ENCODE measurements around the gene ATAD3C.
"Not testable (repeated sequence)": the region's sequence is repeated elsewhere in the genome, so short reads cannot be mapped to it uniquely, and the experiment has no call there.

The ATAD3C gene

DNA sequence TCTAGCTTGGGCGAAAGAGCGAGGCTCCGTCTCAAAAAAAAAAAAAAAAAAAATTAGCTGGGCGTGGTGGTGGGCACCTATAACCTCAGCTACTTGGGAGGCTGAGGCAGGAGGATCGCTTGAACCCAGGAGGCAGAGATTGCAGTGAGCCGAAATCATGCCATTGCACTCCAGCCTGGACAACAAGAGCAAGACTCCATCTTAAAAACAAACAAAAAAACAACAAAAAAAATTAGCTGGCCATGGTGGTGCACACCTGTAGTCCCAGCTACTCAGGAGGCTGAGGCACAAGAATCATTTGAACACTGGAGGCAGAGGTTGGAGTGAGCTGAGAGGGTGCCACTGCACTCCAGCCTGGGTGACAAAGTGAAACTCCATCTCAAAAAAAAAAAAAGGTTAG is 20.5 kb upstream of the ATAD3C start:
- not testable (repeated sequence) for H2BK120ac ChIP-seq (ENCODE audit: low read depth, low read length); H3K4ac ChIP-seq (ENCODE audit: low read depth, low read length); H2AK5ac ChIP-seq (ENCODE audit: low read length); H3K79me2 ChIP-seq (ENCODE audit: control insufficient read depth, insufficient read depth, low read length); H3K56ac ChIP-seq (ENCODE audit: low read length); H3K4me3 ChIP-seq (ENCODE audit: low read length); H3K9ac ChIP-seq (ENCODE audit: low read length); H3K23ac ChIP-seq (ENCODE audit: low read length); H3K27ac ChIP-seq (ENCODE audit: low read depth, low read length); H3K18ac ChIP-seq (ENCODE audit: low read length); H3K4me2 ChIP-seq (ENCODE audit: low read length); H3K79me1 ChIP-seq (ENCODE audit: low read length); H3K27me3 ChIP-seq (ENCODE audit: insufficient read depth, low read length, poor library complexity); H2BK5ac ChIP-seq (ENCODE audit: low read length); H3K36me3 ChIP-seq (ENCODE audit: control insufficient read depth, insufficient read depth, low read length); H4K8ac ChIP-seq (ENCODE audit: low read depth, low read length); DNase-seq; H4K5ac ChIP-seq (ENCODE audit: low read length); H2BK15ac ChIP-seq (replicated peaks; ENCODE audit: low read depth)
- no CpG with 5 or more reads among the region's 6 CpGs for WGBS (ENCODE audit: extremely low coverage, insufficient coverage, low lambda C conversion rate)
- H3K4me1 ChIP-seq (ENCODE audit: control insufficient read depth, low read depth, low read length), result peaks cover 11% of the 10 kb centered on the region

DNA sequence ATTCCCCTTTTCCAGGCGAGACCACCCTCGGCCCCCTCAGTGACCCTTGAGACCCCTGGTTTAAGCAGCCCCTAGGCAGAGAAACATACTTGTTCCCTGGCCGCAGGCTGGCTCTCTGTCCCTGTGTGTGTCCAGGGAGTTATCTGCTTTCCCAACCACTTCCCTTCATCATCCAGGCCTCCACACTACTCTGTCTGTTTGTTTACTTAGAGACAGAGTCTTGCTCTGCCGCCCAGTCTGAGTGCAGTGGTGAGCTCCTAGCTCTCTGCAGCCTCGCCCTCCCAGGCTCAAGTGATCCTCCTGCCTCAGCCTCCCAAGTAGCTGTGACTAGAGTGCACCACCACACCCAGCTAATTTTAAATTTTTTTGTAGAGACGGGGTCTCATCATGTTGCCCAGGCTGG is 19.8 kb upstream of the ATAD3C start:
- Histone ChIP-seq H3K4ac (ENCODE audit: low read depth, low read length) (no peak overlapping the region), H4K8ac (ENCODE audit: low read depth, low read length) (no peak overlapping the region), H3K27me3 (ENCODE audit: insufficient read depth, low read length, poor library complexity) (no peaks in the 10 kb centered on the region), H3K18ac (ENCODE audit: low read length) (no peak overlapping the region), H3K79me2 (ENCODE audit: control insufficient read depth, insufficient read depth, low read length) (no peaks in the 10 kb centered on the region), H2AK5ac (ENCODE audit: low read length) (no peak overlapping the region), H3K4me1 (ENCODE audit: control insufficient read depth, low read depth, low read length) (peaks cover 12% of the 10 kb centered on the region), H3K79me1 (ENCODE audit: low read length) (no peaks in the 10 kb centered on the region), H4K5ac (ENCODE audit: low read length) (no peak overlapping the region), H3K56ac (ENCODE audit: low read length) (no peak overlapping the region), H3K9ac (ENCODE audit: low read length) (no peak overlapping the region), H2BK120ac (ENCODE audit: low read depth, low read length) (no peak overlapping the region), H2BK15ac (replicated peaks; ENCODE audit: low read depth) (no peak overlapping the region), H3K36me3 (ENCODE audit: control insufficient read depth, insufficient read depth, low read length) (no peaks in the 10 kb centered on the region), H2BK5ac (ENCODE audit: low read length) (no peak overlapping the region), H3K23ac (ENCODE audit: low read length) (no peak overlapping the region), H3K27ac (ENCODE audit: low read depth, low read length) (peak overlapping the region; percentile 39), H3K4me3 (ENCODE audit: low read length) (no peak overlapping the region), H3K4me2 (ENCODE audit: low read length) (no peak overlapping the region)
- DNase-seq, result peak; percentile 29
- no CpG with 5 or more reads among the region's 6 CpGs for WGBS (ENCODE audit: extremely low coverage, insufficient coverage, low lambda C conversion rate)

DNA sequence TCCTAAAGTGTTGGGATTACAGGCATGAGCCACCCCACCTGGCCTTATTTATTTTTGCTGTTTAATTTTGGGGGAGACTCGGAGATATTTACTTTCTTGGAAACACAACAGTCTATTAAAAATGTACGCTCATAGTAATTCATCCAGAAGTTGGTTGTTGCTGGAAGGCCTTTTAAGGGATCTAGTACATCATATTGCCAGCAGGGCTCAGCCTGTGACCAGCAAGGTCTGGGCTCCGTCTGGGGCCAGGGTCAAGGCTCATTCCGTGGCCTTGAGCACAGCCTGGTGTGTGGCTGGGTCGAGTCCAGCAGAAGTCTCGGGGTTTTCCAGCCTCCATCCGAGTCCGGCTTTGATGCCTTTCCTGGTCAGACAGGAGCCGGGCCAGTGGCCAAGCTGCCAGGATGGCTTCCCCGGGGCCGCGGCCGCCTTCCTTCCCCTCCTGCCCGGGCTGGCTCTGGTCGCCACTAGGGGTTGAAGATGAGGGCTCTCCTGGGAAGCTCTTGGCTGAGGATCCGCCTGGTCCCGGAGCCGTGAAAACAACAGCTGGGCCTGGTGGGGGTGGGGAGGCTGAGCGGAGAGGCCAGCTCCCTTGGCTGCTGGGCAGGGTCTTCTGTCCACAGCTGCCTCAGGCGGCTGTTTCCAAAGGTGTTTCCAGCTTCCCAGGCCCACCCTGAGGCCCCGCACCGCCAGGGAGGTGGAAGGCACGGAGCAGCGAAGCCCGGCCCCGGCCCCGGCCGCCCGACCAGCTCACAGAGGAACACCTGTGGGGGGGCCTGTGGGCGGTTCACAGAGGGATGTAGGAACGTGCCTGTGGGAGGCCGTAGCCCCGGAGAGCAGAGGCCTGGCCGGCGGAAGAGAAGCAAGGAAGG is 19.1 kb upstream of the ATAD3C start:
- Histone ChIP-seq H4K5ac (ENCODE audit: low read length) (no peak overlapping the region), H3K79me1 (ENCODE audit: low read length) (no peaks in the 10 kb centered on the region), H2BK5ac (ENCODE audit: low read length) (no peak overlapping the region), H3K27ac (ENCODE audit: low read depth, low read length) (peak overlapping the region; percentile 80), H2BK15ac (replicated peaks; ENCODE audit: low read depth) (no peak overlapping the region), H3K36me3 (ENCODE audit: control insufficient read depth, insufficient read depth, low read length) (no peaks in the 10 kb centered on the region), H3K27me3 (ENCODE audit: insufficient read depth, low read length, poor library complexity) (no peaks in the 10 kb centered on the region), H3K4ac (ENCODE audit: low read depth, low read length) (peak overlapping the region; percentile 82), H3K18ac (ENCODE audit: low read length) (peak overlapping the region; percentile 92), H3K9ac (ENCODE audit: low read length) (peak overlapping the region; percentile 60), H3K4me2 (ENCODE audit: low read length) (no peak overlapping the region), H3K4me3 (ENCODE audit: low read length) (no peak overlapping the region), H3K23ac (ENCODE audit: low read length) (no peak overlapping the region), H3K4me1 (ENCODE audit: control insufficient read depth, low read depth, low read length) (peaks cover 17% of the 10 kb centered on the region), H3K56ac (ENCODE audit: low read length) (peak overlapping the region; percentile 77), H3K79me2 (ENCODE audit: control insufficient read depth, insufficient read depth, low read length) (no peaks in the 10 kb centered on the region), H2BK120ac (ENCODE audit: low read depth, low read length) (peak overlapping the region; percentile 66), H4K8ac (ENCODE audit: low read depth, low read length) (peak overlapping the region; percentile 44), H2AK5ac (ENCODE audit: low read length) (no peak overlapping the region)
- WGBS (ENCODE audit: extremely low coverage, insufficient coverage, low lambda C conversion rate), result no CpG with 5 or more reads among the region's 35 CpGs
- DNase-seq, result peak; percentile 88

DNA sequence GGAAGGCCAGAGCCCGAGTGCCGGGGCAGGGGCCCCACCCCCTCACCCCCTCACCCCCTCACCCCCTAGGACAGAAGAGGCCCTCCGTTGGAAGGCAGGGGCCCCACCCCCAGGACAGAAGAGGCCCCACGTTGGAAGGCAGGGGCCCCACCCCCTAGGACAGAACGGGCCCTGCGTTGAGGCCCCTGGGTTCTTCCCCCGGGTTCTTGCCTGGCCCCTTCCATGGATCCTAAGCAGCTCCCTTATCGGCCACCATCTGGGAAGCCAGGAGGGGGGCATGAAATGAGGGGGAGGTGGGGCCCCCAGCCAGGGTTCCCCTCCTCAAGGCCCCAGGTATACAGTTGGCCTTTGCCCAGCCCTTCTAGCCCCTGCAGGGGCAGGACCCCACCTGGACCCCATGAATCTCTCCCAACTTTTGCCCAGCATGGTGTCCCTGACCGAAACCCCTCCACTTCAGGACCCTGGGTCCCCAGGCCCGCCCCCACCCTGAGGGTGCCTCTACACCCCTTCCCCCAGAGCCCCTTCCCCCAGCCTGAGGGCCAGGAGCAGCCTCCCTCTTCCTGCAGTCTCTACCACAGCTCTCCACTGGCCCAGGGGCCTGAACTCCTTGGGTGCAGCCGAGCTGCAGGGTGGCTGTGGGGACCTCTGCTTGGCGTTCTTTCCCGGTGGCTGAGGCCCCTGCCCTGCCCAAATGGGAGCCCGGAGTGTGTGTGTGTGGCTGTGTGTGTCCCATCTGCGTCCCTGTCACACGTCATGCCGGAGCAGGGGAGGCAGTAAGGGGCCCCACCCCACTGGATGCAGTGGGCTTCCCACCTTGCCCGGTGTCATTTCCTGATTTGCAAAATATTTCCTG is 18.3 kb upstream of the ATAD3C start:
- H2AK5ac ChIP-seq (ENCODE audit: low read length), result no peak overlapping the region
- peak overlapping the region; percentile 88 for H3K56ac ChIP-seq (ENCODE audit: low read length)
- H3K4me3 ChIP-seq (ENCODE audit: low read length), result no peak overlapping the region
- H3K79me1 ChIP-seq (ENCODE audit: low read length), result no peaks in the 10 kb centered on the region
- peak overlapping the region; percentile 97 for H3K27ac ChIP-seq (ENCODE audit: low read depth, low read length)
- peak overlapping the region; percentile 66 for H2BK120ac ChIP-seq (ENCODE audit: low read depth, low read length)
- H3K36me3 ChIP-seq (ENCODE audit: control insufficient read depth, insufficient read depth, low read length), result no peaks in the 10 kb centered on the region
- H3K4ac ChIP-seq (ENCODE audit: low read depth, low read length), result peak overlapping the region; percentile 82
- H3K4me2 ChIP-seq (ENCODE audit: low read length), result no peak overlapping the region
- H2BK5ac ChIP-seq (ENCODE audit: low read length), result peak overlapping the region; percentile 61
- H3K9ac ChIP-seq (ENCODE audit: low read length), result peak overlapping the region; percentile 58
- no CpG with 5 or more reads among the region's 18 CpGs for WGBS (ENCODE audit: extremely low coverage, insufficient coverage, low lambda C conversion rate)
- H3K27me3 ChIP-seq (ENCODE audit: insufficient read depth, low read length, poor library complexity), result no peaks in the 10 kb centered on the region
- H4K5ac ChIP-seq (ENCODE audit: low read length), result no peak overlapping the region
- H3K79me2 ChIP-seq (ENCODE audit: control insufficient read depth, insufficient read depth, low read length), result peaks cover 4% of the 10 kb centered on the region
- DNase-seq, result peak; percentile 34
- peak overlapping the region; percentile 92 for H3K18ac ChIP-seq (ENCODE audit: low read length)
- H3K23ac ChIP-seq (ENCODE audit: low read length), result no peak overlapping the region
- peaks cover 15% of the 10 kb centered on the region for H3K4me1 ChIP-seq (ENCODE audit: control insufficient read depth, low read depth, low read length)
- H4K8ac ChIP-seq (ENCODE audit: low read depth, low read length), result peak overlapping the region; percentile 44
- peak overlapping the region; percentile 4 for H2BK15ac ChIP-seq (replicated peaks; ENCODE audit: low read depth)

DNA sequence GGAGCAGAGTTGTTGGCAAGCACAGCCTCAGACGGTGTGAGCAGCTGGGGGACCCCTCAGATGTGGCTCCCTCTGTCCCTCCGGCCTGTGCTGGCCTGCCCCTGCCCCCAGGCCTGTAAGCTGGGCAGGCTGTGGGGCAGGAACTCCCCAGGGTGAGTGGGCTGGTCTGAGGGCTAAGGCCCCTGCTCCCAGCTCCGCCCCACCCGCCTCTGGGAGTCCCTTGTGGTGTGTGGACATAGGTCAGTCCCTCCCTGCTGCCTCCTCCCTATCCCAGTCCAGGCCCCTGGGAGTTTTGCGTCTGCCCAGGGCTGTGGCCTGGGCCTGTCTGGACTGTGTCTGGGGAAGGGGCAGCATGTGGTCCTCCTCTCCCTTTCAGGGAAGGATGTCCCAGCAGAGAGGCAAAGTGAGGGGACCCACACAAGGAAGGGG is 17.6 kb upstream of the ATAD3C start:
- peak overlapping the region; percentile 61 for H2BK5ac ChIP-seq (ENCODE audit: low read length)
- H3K9ac ChIP-seq (ENCODE audit: low read length), result peak overlapping the region; percentile 58
- H3K23ac ChIP-seq (ENCODE audit: low read length), result no peak overlapping the region
- no CpG with 5 or more reads among the region's 5 CpGs for WGBS (ENCODE audit: extremely low coverage, insufficient coverage, low lambda C conversion rate)
- H4K5ac ChIP-seq (ENCODE audit: low read length), result no peak overlapping the region
- H3K27me3 ChIP-seq (ENCODE audit: insufficient read depth, low read length, poor library complexity), result no peaks in the 10 kb centered on the region
- H3K27ac ChIP-seq (ENCODE audit: low read depth, low read length), result peak overlapping the region; percentile 97
- H3K4me3 ChIP-seq (ENCODE audit: low read length), result no peak overlapping the region
- H3K56ac ChIP-seq (ENCODE audit: low read length), result peak overlapping the region; percentile 88
- H2BK120ac ChIP-seq (ENCODE audit: low read depth, low read length), result no peak overlapping the region
- no peak overlapping the region for H3K4me2 ChIP-seq (ENCODE audit: low read length)
- DNase-seq, result peak; percentile 57
- no peaks in the 10 kb centered on the region for H3K36me3 ChIP-seq (ENCODE audit: control insufficient read depth, insufficient read depth, low read length)
- H3K18ac ChIP-seq (ENCODE audit: low read length), result peak overlapping the region; percentile 57
- H3K79me2 ChIP-seq (ENCODE audit: control insufficient read depth, insufficient read depth, low read length), result peaks cover 10% of the 10 kb centered on the region
- peak overlapping the region; percentile 57 for H3K4ac ChIP-seq (ENCODE audit: low read depth, low read length)
- H2AK5ac ChIP-seq (ENCODE audit: low read length), result no peak overlapping the region
- H3K4me1 ChIP-seq (ENCODE audit: control insufficient read depth, low read depth, low read length), result peaks cover 15% of the 10 kb centered on the region
- H2BK15ac ChIP-seq (replicated peaks; ENCODE audit: low read depth), result no peak overlapping the region
- H3K79me1 ChIP-seq (ENCODE audit: low read length), result peaks cover 3% of the 10 kb centered on the region
- H4K8ac ChIP-seq (ENCODE audit: low read depth, low read length), result no peak overlapping the region

Data from mesendoderm (in vitro differentiated cells).